Measurements from ENCODE around the gene NUDT3.

DNA sequence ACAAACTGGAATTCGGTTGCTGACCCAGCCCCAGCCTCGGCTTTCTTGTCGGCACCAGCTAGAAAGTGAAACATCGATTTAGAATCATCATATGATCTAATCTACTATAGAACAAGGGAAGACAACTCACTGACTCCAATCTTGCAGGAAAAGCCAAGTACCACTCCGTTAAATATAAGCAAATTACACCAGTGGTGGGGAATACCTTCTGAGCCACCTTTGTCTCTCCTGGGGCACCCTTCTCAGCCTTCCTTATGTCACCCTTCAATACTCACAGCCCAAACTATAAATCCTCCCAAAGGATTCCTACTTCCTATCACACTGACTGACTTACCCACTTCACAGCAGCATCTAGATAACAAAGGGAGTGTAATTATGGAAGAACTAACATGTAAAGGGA lies 25.9 kb upstream of the NUDT3 start:
- TF ChIP-seq POLR2A (IDR thresholded peaks at IDR 0.05; ENCODE audit: low read depth, low read length) (no peak), TAF1 (IDR thresholded peaks at IDR 0.05; ENCODE audit: low read depth, low read length) (no peak), SPI1 (IDR thresholded peaks at IDR 0.05; ENCODE audit: low read depth, low read length) (no peak), POLR2AphosphoS5 (IDR thresholded peaks at IDR 0.05; ENCODE audit: low read depth, low read length) (no peak)
